ENCODE measurements around the gene CAD.

CAD gene

DNA sequence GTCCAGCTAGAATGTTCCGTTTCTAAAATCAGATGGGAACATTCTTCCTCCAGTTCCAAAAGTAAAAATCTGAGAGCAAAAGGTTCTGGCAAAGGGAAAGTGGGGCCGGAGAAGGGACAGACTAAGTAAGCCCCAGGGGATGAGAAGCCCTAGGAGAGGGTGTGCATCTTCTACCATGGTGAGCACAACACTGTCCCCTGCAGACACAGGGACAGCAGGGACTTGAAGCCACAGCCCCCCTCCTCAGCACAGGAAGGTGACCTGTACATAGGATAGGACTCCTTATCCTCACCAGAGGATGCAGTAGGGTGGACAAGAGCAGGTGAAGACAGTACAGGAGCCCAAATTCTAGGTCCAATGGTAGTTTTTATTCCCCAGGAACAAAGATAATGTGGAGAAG, 17.9 kb upstream of the CAD start:
- DNase-seq, result no peak

DNA sequence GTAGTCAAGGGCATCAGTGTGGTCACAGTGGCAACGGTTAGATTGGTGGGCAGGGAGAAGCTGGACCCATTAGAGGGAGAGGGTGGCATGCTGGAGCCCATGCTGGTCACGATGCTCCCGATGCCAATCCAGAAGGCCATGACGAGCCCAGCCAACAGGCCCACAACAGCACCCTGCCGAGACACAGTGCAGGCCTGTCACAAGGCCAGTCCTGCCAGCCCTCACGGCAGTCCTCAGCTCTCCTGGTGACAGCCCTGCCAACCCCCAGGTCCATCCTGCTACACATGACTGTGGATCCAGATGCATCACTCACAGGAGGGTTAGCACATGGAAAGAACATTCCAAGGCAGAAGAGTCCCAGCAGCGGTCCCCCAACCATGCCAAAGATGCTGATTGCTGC, 15.5 kb upstream of the CAD start:
- no peak for DNase-seq

DNA sequence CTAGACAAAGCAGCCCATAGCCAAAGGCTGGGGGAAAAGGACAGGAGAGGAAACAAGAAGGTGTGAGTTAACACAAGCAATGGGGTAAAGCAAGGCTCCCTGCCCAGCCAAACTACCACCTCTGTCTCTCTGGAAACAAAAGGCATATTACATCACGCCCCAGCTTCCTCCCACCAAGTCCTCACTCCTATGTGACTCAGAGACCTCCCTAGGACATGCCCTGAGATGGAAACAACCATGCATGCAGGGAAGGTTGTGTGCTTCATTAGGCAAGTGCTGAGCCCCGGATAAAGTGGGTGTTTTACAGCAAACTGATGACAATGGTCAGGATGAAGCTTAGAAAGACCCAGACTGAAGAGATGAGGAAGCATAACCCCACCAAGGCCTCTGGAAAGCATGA, 14.3 kb upstream of the CAD start:
- DNase-seq, result no peak

DNA sequence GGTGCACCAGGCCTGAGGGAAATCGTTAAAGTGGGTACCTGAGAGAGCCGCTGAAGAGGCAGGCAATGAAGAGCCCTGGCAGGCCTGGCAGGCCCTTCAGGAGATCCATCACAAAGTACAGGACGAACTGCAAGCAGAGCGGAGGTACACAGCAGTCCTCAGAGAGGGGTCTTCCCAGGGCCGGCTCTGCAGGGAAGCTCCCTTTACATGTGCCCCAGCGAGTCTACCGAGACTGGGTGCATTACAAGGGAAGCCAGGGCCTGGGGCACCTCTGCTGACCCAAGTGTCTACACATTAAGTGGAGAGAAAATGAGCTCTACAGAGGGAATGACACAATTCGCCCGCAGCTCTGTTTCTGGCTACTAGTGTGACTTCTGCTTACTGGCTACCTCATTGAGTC, 13.4 kb upstream of the CAD start:
- DNase-seq, result no peak

DNA sequence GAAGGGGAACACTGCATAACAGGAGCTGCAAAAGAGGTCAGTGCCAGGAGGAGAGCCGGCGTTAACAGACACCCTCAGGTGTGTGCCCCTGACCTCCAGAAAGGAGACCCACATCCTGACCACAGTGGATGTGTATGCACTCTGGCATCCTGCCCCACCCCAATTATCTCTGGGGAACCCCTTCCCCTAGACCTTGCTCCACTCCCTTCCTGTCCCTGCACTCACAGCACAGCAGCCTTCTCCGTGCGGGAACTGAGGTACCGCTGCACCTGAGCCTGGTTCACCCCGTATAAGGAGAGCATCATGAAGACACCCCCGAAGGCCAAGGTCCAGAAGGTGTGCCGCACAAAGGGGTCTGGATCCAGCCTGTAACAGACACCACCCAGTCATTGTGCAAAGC, 12.6 kb upstream of the CAD start:
- no peak for DNase-seq

DNA sequence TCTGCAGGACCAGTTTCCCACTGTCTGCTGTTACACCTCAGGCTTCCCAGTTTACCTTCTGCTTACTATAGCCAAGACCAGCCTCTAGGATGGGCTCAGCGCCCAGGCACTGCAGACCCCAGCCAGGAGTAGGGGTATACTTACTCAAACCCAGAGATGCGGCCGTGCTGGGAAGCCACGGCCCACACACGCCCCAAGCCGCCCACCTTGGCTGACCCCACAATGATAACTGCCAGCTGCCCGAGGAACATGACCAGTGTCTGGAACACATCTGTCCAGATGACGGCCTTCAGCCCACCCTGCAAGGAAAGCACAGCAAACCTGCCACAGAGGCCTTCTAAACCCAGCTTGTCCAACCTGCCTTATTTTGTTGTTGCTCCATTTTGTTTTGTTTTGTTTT, 12.0 kb upstream of the CAD start:
- no peak for DNase-seq

DNA sequence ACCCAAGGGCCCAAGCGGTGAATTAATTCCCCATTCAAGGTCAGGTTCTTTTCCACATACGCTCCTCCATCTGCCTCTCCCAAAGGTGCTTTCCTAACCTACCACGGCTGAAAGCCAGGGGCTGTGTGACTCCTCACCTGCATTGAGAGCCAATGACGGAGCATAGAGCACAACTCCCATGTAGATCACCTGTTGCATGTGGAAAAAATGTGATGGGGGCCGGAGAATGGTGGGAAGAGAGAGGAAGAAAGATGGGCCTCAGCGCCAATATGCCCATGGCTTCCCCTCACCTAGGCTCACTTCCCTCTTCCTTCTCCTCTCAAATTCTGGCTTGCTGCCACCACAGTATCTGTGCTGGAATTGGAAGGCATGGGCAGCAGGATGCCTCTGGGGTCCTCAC, 10.8 kb upstream of the CAD start:
- DNase-seq, result no peak

DNA sequence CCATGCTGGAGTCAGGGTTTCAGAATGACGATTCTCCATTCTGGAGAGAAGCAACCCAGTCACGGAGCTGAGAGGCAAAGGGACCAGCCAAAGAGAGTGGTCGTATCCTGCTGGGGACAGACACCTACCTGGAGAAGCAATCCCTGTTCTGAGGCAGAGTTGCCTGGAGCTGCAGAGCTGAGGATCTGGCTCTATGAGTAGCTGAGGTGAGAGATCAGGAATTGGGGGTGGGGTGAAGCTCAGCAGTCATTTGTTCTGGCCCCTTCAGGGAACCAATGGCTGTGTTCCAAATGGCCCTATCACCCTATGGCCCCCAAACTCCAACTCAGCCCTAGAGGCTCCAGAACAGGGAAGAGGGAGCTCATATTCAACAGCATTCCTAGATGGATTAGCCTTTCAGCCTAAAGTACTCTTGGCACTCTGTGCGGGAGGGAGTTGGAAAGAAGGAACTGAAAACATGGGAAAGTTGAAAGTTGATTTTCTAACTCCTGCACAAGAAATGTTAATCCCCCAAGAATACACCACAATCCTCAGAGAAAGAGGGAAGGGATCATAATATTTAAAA, 8.6 kb upstream of the CAD start:
- DNase-seq, result no peak

DNA sequence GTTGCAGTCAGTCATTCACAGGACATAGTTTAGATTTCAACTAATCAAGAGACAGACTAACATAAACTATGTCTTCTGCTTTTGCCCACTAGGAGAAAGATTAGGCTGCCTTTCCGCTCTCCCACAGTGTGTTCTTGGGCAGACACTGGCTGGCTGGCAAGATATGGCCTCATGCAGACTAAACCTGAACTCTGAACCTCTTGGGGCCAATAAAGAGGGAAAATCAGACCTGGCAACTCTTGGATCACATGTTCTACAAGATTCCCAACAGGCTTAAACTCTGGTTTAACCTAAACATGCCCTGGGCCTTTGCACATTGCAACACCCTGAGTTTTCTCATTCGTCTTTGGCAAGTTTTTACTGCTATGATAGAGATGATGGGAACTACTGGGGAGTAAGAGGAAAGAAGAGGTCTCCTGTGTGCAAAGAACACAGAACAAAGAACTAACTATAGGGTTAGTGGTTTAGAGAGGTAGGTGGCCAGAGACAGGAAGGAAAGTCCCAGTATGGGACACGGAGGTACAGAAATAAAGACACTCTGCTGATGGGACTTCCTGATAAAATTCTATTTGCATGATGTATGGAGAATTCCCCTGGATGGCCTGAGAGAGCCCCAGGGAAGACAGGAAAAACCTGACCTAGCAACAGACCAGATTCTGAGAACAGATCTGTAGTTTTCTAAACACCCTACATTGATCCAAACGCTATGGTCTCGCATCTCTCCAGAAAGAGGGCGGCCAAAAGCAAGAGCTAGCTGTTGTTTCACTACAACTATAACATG, 7.4 kb upstream of the CAD start:
- no peak for DNase-seq

DNA sequence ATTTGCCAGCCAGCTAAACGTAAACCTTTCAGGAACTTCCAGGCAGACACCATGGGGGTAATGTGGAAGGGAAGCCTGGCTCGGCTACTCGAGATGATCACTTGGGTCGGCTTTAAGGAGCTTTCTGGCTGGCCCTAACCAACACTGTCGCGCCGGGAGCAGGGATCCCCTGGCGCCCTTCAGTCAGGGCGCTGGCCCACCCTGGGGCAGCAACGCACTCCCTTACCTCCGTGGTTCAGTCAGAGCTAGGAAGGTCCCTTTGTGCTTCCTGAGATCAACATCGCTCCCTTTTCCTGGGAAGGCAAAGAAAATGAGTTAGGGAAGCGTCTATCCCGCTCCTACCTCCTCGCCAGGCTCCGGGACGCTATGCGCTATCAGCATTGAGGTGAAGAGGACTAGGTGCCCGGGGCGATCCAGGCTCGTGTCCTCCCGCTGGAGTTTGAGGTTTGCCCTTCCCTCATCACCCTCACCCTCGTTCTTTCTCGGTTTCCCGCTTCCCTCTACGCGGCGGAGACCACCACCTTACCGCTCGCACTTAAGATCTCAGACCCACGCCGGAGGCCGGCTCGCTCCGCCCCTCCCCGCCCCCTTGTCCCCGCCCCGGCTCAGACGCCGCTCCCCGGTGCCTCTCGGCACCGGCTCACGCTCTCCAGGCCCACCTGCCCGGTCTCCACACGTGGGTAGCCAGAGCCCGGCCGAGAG, 5.8 kb upstream of the CAD start:
- peak; percentile 89 for DNase-seq

DNA sequence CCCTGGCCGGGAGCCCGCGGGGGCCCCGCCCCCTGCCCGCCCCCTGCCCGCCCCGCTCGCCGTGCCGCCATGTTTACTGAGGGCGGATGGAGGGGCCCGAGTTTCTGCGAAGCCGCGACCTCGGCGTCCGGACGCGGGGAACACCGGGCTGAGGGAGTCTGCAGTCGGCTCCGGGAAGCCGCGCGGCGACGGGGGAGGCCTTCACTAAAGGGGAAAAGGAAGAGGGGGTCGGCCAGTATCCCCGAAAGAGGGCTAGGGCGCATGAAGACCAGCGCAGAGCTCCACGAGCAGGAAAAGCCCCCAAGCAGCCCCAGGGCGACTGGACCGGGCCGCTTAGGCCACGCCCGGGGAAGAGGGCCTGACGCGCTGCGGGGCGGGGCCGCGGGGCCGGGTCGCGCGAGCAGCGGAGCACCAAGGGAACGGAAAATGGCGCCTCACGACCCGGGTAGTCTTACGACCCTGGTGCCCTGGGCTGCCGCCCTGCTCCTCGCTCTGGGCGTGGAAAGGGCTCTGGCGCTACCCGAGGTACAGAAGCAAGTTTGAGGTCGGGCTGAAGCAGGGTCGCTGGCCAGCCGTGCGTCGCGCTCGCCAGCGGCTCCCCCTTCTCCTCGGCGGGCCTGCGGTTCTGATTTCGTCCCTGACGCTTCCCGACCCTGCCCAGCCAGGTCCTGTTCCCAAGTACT, 5.1 kb upstream of the CAD start, which contains the start of the genes ATRAID and SLC5A6:
TSS of gene ATRAID (plus strand) at position 99 of the 683 bp plus-strand sequence. CDS start at position 427, 328 bp downstream.
TSS of gene SLC5A6 (minus strand) at position 326 of the 683 bp plus-strand sequence. CDS start 4,618 bp downstream, outside the sequence.
- DNase-seq, result peak; percentile 90

DNA sequence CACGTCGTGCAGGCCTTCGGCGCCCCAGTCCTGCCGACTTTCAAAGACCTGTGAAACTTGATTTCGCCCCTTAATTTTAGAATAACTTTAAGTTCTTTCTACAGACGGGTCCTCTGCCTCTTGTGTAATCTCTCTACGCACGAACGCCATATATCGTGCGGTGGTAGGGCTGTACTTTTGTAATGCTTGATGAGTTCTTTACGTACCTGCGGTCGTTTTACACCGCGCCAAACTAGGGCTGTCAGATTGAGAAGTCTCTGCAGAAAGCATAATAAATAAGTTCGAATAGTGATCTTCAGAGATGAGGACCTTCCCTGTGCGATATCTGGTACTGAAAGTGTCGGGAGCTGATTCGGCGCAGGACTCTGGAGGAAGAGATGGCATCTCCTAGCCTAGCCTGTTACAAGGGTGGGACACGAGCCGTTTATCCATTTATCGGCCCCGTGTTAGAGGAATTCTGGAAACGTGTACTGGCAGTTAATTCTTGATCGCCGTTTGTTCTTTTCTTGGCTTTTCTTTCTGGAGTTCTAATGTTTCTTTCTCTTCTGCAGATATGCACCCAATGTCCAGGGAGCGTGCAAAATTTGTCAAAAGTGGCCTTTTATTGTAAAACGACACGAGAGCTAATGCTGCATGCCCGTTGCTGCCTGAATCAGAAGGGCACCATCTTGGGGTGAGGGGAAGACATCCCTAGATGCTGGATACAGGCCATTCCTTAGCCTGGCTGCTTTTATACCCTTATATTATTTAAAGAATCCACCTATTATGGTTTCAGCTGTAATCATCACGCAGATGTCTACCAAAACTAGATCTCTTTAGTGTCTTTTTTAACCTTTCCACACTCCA, 4.3 kb upstream of the CAD start:
- DNase-seq, result peak; percentile 26

DNA sequence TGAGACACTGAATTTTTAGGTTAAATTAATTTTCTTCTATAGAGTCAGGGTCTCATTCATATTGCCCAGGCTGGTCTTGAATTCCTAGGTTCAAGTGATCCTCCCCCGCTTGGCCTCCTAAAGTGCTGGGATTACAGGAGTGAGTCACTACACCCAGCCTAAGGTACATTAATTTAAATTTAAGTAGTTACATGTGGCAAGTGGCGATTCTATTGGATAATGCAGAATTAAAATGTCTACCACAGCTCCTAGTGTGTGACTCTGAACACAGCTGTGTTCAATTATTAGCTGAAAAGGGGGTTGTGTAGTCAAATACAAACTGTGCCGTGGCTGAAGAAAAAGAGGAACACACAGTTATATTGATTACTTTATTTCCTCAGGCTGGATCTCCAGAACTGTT, 2.2 kb upstream of the CAD start:
- DNase-seq, result no peak

DNA sequence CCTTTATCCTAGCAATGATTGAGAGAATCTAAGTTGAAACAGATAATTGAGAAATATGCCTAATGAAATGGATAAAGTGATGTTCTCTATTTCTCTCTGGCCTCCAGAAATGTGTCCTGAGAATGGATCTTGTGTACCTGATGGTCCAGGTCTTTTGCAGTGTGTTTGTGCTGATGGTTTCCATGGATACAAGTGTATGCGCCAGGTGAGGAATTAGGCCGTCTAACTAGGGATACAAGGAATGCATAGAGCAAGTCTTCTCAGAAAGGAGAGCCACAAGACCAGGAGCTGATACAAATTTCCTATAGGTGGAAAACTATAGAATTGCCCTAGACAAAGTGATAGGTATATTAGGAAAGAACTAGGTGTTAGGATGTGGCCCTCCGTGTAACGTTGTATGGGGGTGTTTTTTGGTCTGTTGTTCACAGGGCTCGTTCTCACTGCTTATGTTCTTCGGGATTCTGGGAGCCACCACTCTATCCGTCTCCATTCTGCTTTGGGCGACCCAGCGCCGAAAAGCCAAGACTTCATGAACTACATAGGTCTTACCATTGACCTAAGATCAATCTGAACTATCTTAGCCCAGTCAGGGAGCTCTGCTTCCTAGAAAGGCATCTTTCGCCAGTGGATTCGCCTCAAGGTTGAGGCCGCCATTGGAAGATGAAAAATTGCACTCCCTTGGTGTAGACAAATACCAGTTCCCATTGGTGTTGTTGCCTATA, 592 bp upstream of the CAD start:
- no peak for DNase-seq

DNA sequence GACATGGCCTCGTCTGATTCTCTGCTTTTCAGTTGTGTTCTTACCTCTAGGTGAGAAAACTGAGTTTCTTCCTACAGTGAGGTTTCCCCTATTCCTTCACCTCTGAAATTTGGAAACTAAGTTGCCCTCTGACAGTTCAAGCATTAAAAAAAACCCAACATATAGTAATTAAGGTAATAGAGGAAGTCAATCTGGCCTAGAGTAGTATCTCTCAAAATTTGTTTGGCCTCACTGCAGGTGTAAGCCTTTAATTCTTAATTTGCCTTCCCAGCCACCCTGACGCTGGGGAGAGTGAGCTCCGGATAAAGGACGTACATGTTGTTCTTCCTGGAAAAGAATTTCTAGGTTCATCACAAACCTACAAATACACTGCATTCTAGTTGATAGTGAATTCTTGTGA, 1.4 kb downstream of the CAD start:
- no peak for DNase-seq

DNA sequence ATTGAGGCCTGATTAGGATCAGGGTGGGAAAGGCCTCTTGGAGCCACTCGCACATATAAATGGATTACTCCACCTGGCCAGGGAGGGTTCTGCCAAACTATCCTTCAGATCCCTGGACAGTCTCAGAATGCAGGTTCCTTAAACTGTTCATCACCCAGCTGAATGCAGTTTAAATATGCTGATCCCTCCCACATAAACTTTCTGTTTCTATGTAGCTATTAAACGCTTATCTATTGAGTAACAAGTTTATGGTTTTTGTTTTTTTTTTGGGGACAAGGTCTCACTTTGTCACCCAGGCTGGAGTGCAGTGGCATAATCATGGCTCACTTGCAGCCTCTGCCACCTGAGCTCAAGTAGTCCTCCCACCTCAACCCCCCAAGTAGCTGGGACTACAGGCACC, 1.9 kb downstream of the CAD start:
- no peak for DNase-seq

DNA sequence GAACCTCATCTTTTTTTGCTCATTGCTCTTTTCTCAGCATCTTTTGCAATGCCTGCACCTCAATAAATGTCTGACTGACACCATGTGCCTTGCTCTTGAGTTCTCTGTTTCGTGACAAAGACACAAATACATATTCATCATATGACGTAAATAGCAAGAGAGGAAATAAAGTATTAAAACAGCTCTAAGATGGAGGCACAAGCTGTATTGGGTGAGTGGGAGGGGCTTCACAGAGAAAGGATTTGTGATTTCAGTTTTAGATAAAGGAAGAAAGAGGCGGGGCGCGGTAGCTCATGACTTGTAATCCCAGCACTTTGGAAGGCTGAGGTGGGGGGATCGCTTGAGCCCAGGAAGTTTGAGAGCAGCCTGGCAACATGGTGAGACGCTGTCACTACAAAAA, 2.9 kb downstream of the CAD start:
- no peak for DNase-seq

DNA sequence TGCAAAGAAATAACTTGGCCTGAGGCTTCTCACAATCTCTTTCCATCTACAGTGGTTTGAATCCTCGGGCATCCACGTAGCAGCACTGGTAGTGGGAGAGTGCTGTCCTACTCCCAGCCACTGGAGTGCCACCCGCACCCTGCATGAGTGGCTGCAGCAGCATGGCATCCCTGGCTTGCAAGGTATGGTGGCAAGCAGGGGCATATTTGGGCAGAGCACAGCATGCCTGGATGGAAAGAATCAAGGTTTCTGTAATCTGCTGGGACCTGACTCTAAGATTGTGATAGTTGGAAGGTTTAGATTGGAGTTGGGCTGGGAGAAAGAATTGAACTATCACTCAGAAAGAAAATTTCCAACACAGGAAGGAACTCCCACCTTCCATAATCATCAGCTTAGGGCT, 4.0 kb downstream of the CAD start:
- no peak for DNase-seq

DNA sequence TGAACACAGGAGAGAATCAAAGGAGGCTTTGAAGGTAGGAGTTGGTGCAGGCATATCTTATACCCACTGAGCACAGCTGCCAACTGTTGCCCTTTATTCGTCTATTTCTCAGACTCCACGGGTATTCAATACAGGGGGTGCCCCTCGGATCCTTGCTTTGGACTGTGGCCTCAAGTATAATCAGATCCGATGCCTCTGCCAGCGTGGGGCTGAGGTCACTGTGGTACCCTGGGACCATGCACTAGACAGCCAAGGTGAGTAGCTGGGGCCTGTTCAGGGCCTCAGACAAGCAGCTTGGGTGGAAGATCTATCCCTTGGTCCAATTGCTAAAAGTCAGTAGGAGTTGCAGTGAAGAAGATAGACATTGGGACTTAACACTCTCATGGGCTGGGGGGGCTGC, 5.2 kb downstream of the CAD start:
- no peak for DNase-seq

DNA sequence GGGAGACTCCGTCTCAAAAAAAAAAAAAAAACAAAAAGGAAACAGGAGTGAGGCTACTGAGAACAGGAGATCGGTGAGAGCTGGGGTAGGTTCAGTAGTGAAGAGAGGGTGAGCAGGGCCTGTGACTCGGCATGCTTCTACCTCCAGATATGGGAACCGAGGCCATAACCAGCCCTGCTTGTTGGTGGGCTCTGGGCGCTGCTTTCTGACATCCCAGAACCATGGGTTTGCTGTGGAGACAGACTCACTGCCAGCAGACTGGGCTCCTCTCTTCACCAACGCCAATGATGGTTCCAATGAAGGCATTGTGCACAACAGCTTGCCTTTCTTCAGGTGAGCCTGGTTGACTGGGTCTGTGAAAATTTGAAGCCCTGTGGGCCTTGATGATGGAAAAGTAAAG, 6.2 kb downstream of the CAD start:
- DNase-seq, result no peak

DNA sequence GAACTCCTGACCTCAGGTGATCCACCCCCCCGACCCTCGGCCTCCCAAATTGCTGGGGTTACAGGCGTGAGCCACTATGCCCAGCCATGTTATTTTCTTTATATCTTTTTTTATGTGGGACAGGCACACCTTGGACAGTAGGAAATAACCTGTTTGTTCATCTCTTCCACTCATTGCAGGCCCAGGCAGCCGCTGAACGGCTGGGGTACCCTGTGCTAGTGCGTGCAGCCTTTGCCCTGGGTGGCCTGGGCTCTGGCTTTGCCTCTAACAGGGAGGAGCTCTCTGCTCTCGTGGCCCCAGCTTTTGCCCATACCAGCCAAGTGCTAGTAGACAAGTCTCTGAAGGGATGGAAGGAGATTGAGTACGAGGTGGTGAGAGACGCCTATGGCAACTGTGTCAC, 8.4 kb downstream of the CAD start:
- no peak for DNase-seq

DNA sequence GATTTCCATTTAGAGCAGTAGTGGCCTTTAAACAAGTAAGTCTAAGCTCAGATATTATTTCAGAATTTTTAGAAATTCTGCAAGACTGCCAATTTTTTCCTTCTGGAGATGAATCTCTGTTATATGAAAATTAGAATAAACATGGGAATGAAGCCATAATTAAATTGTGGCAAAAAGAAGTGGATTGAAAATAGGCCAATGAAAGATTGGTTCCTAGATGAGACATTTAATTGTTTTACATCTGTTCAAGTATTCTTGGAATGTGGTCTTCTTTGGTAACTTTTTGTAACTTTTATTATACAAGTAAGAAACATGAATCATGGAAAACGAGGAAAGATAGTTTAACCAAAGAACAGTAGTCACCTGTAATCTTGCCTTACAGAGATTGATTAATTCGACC, 10.3 kb downstream of the CAD start:
- no peak for DNase-seq
